Ascending aorta (tissue), 2 donors: ENCODE results near the gene MFSD8. TPM values are rescaled to one million over a fixed set of nuclear protein-coding genes. Genes with fewer than 3 reads are reported as not detected.

ENCODE experiments used
- DNase-seq, 2 donors: peaks; one replicate each; pipeline ENCODE4 v3.0.0-alpha.2; 2019; ENCODE audit warnings: low spot score in 2 of 2
- H3K27ac ChIP-seq, 2 donors: fragments of 200-600 bp; sonication (generic); one replicate each; pipeline ENCODE4 v1.5.1; 2016 to 2017; ENCODE audit warnings: mild to moderate bottlenecking in 1 of 2
- H3K27me3 ChIP-seq: fragments of 200-600 bp; sonication (generic); one replicate; pipeline ENCODE4 v1.5.1; 2017
- H3K36me3 ChIP-seq, 2 donors: fragments of 200-600 bp; sonication (generic); one replicate each; pipeline ENCODE4 v1.5.1; 2016
- H3K4me1 ChIP-seq, 2 donors: fragments of 200-600 bp; sonication (generic); one replicate each; pipeline ENCODE4 v1.5.1; 2016 to 2017; ENCODE audit warnings: mild to moderate bottlenecking in 1 of 2
- H3K4me3 ChIP-seq, 2 donors: fragments of 200-600 bp; sonication (generic); one replicate each; pipeline ENCODE4 v1.5.1; 2016 to 2017; ENCODE audit warnings: mild to moderate bottlenecking in 1 of 2
- H3K9me3 ChIP-seq, 2 donors: fragments of 200-600 bp; sonication (generic); one replicate each; pipeline ENCODE4 v1.5.1; 2016
- intact Hi-C: fragments of 100-400 bp; cut with DNase I; formaldehyde crosslinking; loops from one replicate; pipeline ENCODE4 v1.15.1; 2023
- total RNA-seq: library from RNA; depleted of rRNA; stranded (reverse); fragments of >200 nt; gene quantifications from one replicate; pipeline ENCODE4 v1.1.0, GENCODE V29; 2016
- TF ChIP-seq, protein P1 (sequence below), 3 experiments: fragments of 200-600 bp in 2 of 3; fragments of 450-650 bp in 1 of 3; sonication (generic) in 2 of 3; IDR thresholded peaks; one replicate each; pipeline ENCODE4 v1.5.1; 2016 to 2019; ENCODE audit warnings: antibody characterized with exemption in 3 of 3, mild to moderate bottlenecking in 1 of 3, moderate library complexity in 1 of 3

The MFSD8 gene
- total RNA-seq, 1 donor from 2014 or later, result 26.3 TPM

GRCh38 chr4:127993151-127993550 is 28.2 kb upstream of the MFSD8 start:
- Histone ChIP-seq H3K27ac (no peak overlapping the region), H3K36me3 (peaks cover 11 to 14% of the 10 kb centered on the region in 2 donors), H3K4me1 (no peaks in the 10 kb centered on the region), H3K9me3 (no peaks in the 10 kb centered on the region), H3K27me3 (no peaks in the 10 kb centered on the region), H3K4me3 (no peak overlapping the region)
- DNase-seq, result no peak
- intact Hi-C loops, result no loop called here
- TF ChIP-seq, protein P1, sequence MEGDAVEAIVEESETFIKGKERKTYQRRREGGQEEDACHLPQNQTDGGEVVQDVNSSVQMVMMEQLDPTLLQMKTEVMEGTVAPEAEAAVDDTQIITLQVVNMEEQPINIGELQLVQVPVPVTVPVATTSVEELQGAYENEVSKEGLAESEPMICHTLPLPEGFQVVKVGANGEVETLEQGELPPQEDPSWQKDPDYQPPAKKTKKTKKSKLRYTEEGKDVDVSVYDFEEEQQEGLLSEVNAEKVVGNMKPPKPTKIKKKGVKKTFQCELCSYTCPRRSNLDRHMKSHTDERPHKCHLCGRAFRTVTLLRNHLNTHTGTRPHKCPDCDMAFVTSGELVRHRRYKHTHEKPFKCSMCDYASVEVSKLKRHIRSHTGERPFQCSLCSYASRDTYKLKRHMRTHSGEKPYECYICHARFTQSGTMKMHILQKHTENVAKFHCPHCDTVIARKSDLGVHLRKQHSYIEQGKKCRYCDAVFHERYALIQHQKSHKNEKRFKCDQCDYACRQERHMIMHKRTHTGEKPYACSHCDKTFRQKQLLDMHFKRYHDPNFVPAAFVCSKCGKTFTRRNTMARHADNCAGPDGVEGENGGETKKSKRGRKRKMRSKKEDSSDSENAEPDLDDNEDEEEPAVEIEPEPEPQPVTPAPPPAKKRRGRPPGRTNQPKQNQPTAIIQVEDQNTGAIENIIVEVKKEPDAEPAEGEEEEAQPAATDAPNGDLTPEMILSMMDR (IDR thresholded peaks at IDR 0.05), result no peak

GRCh38 chr4:127988638-127989037 is 23.7 kb upstream of the MFSD8 start:
- TF ChIP-seq, protein P1 (IDR thresholded peaks at IDR 0.05), result no peak
- no peak overlapping the region for H3K4me3 ChIP-seq
- H3K9me3 ChIP-seq, result no peaks in the 10 kb centered on the region
- intact Hi-C loops, result no loop called here
- H3K27ac ChIP-seq, result no peak overlapping the region
- no peak for DNase-seq
- peaks cover 28 to 40% of the 10 kb centered on the region in 2 donors for H3K36me3 ChIP-seq
- no peaks in the 10 kb centered on the region for H3K4me1 ChIP-seq
- no peaks in the 10 kb centered on the region for H3K27me3 ChIP-seq

DNA sequence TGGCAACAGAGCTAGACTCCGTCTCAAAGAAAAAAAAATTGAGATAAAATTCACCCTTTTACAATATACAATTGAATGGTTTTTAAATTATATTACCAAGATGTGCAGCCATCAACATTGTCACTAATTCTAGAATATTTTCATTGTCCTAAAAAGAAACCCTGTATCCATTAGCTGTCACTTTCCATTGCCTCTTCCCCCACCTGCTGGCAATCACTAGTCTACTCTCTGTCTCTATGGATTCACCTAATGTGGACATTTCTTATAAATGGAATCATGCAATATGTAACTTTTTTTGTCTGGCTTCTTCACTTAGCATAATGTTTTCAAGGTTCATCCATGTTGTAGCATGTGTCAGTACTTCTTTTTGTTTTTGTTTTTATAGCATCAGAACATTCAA is 21.0 kb upstream of the MFSD8 start:
- Histone ChIP-seq H3K4me3 (no peak overlapping the region), H3K27ac (no peak overlapping the region), H3K36me3 (peaks cover 26 to 36% of the 10 kb centered on the region in 2 donors), H3K4me1 (no peaks in the 10 kb centered on the region), H3K27me3 (no peaks in the 10 kb centered on the region), H3K9me3 (no peaks in the 10 kb centered on the region)
- TF ChIP-seq, protein P1 (IDR thresholded peaks at IDR 0.05), result no peak
- intact Hi-C loops, result no loop called here
- no peak for DNase-seq

DNA sequence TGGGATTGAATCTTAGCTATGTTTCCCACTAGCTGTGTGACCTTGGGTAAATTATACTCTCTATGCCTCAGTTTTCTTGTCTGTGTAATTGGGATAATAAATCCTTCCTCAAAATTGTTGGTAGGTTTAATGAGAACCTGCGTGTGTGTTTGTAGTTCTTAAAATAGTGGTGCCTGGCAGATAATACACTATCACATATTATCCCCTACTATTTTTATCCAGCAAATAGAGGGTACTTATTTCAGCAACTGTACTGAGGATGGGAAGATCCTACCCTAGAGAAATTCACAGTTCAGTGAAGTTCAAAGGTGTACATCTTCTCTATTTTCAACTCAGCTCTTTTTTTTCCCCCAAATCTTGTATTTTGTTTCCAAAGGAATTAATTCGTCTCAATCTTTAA is 17.5 kb upstream of the MFSD8 start:
- no peaks in the 10 kb centered on the region for H3K27me3 ChIP-seq
- H3K4me1 ChIP-seq, result no peaks in the 10 kb centered on the region
- intact Hi-C loops, result no loop called here
- no peak for DNase-seq
- H3K4me3 ChIP-seq, result no peak overlapping the region
- no peak overlapping the region for H3K27ac ChIP-seq
- TF ChIP-seq, protein P1 (IDR thresholded peaks at IDR 0.05), result no peak
- H3K36me3 ChIP-seq, result peaks cover 17 to 28% of the 10 kb centered on the region in 2 donors
- no peaks in the 10 kb centered on the region for H3K9me3 ChIP-seq

GRCh38 chr4:127978930-127979329 is 14.0 kb upstream of the MFSD8 start:
- intact Hi-C loops, result no loop called here
- TF ChIP-seq, protein P1 (IDR thresholded peaks at IDR 0.05), result no peak
- Histone ChIP-seq H3K4me1 (no peaks in the 10 kb centered on the region), H3K27ac (no peak overlapping the region), H3K27me3 (no peaks in the 10 kb centered on the region), H3K36me3 (peaks cover 0 to under 1% of the 10 kb centered on the region in 2 donors), H3K9me3 (no peaks in the 10 kb centered on the region), H3K4me3 (no peak overlapping the region)
- DNase-seq, result no peak
